CD14-positive monocyte (primary cell): ENCODE results near the gene SH2B3. TPM values are rescaled to one million over a fixed set of nuclear protein-coding genes. Genes with fewer than 3 reads are reported as not detected.

Source experiments
- DNase-seq, 3 donors: peaks; one replicate each; pipeline ENCODE4 v3.0.0-alpha.2; 2011 to 2022
- H2AFZ ChIP-seq: 2 replicates; pipeline ENCODE4 v1.6.0; 2012; ENCODE audit warnings: mild to moderate bottlenecking, low read depth, low read length, inconsistent platforms; ENCODE audit not compliant: insufficient read depth, poor library complexity, severe bottlenecking
- H3K27ac ChIP-seq, 2 donors: 1 replicate in 1 of 2; 2 replicates in 1 of 2; pipeline ENCODE4 v1.5.1; 2012 to 2013; ENCODE audit warnings: low read length in 2 of 2, control low read depth in 1 of 2, inconsistent platforms in 1 of 2, low read depth in 1 of 2, mild to moderate bottlenecking in 1 of 2
- H3K27me3 ChIP-seq, 2 donors: one replicate each; pipeline versions ENCODE4 v1.6.0 to v1.6.1; 2011 to 2013; ENCODE audit warnings: low read length in 2 of 2; ENCODE audit not compliant: control insufficient read depth in 2 of 2, insufficient read depth in 2 of 2
- H3K36me3 ChIP-seq, 2 donors: replicated peaks in 1 of 2; 1 replicate in 1 of 2; 2 replicates in 1 of 2; pipeline versions ENCODE4 v1.5.1 to v1.6.1; 2012 to 2013; ENCODE audit warnings: low read length in 2 of 2, control low read depth in 1 of 2, inconsistent platforms in 1 of 2, mild to moderate bottlenecking in 1 of 2; ENCODE audit not compliant: insufficient read depth in 2 of 2, control insufficient read depth in 1 of 2
- H3K4me1 ChIP-seq, 2 donors: 1 replicate in 1 of 2; 2 replicates in 1 of 2; pipeline versions ENCODE4 v1.5.1 to v1.6.1; 2012 to 2013; ENCODE audit warnings: low read length in 2 of 2, control low read depth in 1 of 2, inconsistent platforms in 1 of 2, mild to moderate bottlenecking in 1 of 2, moderate library complexity in 1 of 2; ENCODE audit not compliant: insufficient read depth in 2 of 2, control insufficient read depth in 1 of 2
- H3K4me2 ChIP-seq: replicated peaks from 2 replicates; pipeline ENCODE3; 2012; ENCODE audit warnings: low read length, moderate library complexity, mild to moderate bottlenecking; ENCODE audit not compliant: poor library complexity, severe bottlenecking; ENCODE audit errors: extremely low read depth
- H3K4me3 ChIP-seq, 3 experiments: fragments of 200-600 bp in 1 of 3; sonication (generic) in 1 of 3; replicated peaks in 1 of 3; 1 replicate in 2 of 3; 2 replicates in 1 of 3; pipeline ENCODE4 v1.5.1; 2011 to 2013; ENCODE audit warnings: low read length in 3 of 3, mild to moderate bottlenecking in 3 of 3, control low read depth in 2 of 3, low read depth in 2 of 3, inconsistent platforms in 1 of 3, moderate library complexity in 1 of 3
- H3K79me2 ChIP-seq: 2 replicates; pipeline ENCODE4 v1.6.0; 2012; ENCODE audit warnings: mild to moderate bottlenecking, control low read depth, inconsistent platforms, low read length, moderate library complexity; ENCODE audit not compliant: insufficient read depth
- H3K9ac ChIP-seq: 2 replicates; pipeline ENCODE4 v1.6.0; 2017; ENCODE audit warnings: low read length, mild to moderate bottlenecking; ENCODE audit not compliant: insufficient read depth, poor library complexity, severe bottlenecking
- H3K9me3 ChIP-seq, 2 donors: replicated peaks in 1 of 2; 1 replicate in 1 of 2; 2 replicates in 1 of 2; pipeline versions ENCODE4 v1.5.1 to v1.6.1; 2012 to 2013; ENCODE audit warnings: low read length in 2 of 2, control low read depth in 1 of 2; ENCODE audit not compliant: control insufficient read depth in 1 of 2, insufficient read depth in 1 of 2
- H4K20me1 ChIP-seq: 2 replicates; pipeline ENCODE4 v1.6.0; 2012; ENCODE audit warnings: mild to moderate bottlenecking, low read length, control low read depth, moderate library complexity; ENCODE audit not compliant: insufficient read depth
- H3K27ac Mint-ChIP-seq, 7 donors: one replicate each; pipeline ENCODE4 v1.8.0; 2020; ENCODE audit warnings: mild to moderate bottlenecking in 7 of 7, mixed read lengths in 7 of 7, moderate library complexity in 6 of 7, inconsistent platforms in 2 of 7
- H3K27me3 Mint-ChIP-seq, 3 donors: one replicate each; pipeline ENCODE4 v1.8.0; 2021 to 2022; ENCODE audit warnings: low read depth in 3 of 3, mild to moderate bottlenecking in 3 of 3, mixed read lengths in 3 of 3, moderate library complexity in 3 of 3, inconsistent platforms in 1 of 3
- H3K36me3 Mint-ChIP-seq, 2 donors: one replicate each; pipeline ENCODE4 v1.8.0; 2020; ENCODE audit warnings: mixed read lengths in 2 of 2, inconsistent platforms in 1 of 2, mild to moderate bottlenecking in 1 of 2
- H3K4me1 Mint-ChIP-seq: one replicate; pipeline ENCODE4 v1.8.0; 2020; ENCODE audit warnings: mild to moderate bottlenecking, mixed read lengths
- H3K4me3 Mint-ChIP-seq, 2 donors: one replicate each; pipeline ENCODE4 v1.8.0; 2020; ENCODE audit warnings: mild to moderate bottlenecking in 2 of 2, mixed read lengths in 2 of 2, moderate library complexity in 1 of 2
- H3K9me3 Mint-ChIP-seq, 7 donors: one replicate each; pipeline ENCODE4 v1.8.0; 2020 to 2022; ENCODE audit warnings: mixed read lengths in 7 of 7, mild to moderate bottlenecking in 6 of 7, moderate library complexity in 6 of 7, inconsistent platforms in 2 of 7
- WGBS: methylation state at CpG from one replicate; pipeline ENCODE4 v1.1.5; 2013; ENCODE audit warnings: missing lambda C conversion rate; ENCODE audit not compliant: insufficient coverage; 5-methylcytosine and 5-hydroxymethylcytosine counted together
- intact Hi-C, 2 donors: fragments of 100-400 bp; cut with micrococcal nuclease; formaldehyde crosslinking; loops; one replicate each; pipeline versions ENCODE4 v1.15.0 to v1.15.1; 2023
- polyA plus RNA-seq, 3 donors: library from polyadenylated mRNA; depleted of rRNA in 1 of 3; unstranded in 2 of 3; stranded (reverse) in 1 of 3; fragments of 300-500 nt in 2 of 3; fragments of >200 nt in 1 of 3; fragmentation: Illumina TruSeq in 2 of 3; gene quantifications; 1 replicate in 2 of 3; 2 replicates in 1 of 3; pipeline ENCODE4 v1.2.3, GENCODE V29; 2012 to 2021
- TF ChIP-seq, protein P1 (sequence below): fragments of 200-600 bp; IDR thresholded peaks from one replicate; pipeline ENCODE4 v1.8.0; 2022; ENCODE audit warnings: antibody characterized with exemption, mild to moderate bottlenecking

Gene SH2B3
- polyA plus RNA-seq, 3 donors = 15.2 to 136 (median 33.5) TPM

DNA sequence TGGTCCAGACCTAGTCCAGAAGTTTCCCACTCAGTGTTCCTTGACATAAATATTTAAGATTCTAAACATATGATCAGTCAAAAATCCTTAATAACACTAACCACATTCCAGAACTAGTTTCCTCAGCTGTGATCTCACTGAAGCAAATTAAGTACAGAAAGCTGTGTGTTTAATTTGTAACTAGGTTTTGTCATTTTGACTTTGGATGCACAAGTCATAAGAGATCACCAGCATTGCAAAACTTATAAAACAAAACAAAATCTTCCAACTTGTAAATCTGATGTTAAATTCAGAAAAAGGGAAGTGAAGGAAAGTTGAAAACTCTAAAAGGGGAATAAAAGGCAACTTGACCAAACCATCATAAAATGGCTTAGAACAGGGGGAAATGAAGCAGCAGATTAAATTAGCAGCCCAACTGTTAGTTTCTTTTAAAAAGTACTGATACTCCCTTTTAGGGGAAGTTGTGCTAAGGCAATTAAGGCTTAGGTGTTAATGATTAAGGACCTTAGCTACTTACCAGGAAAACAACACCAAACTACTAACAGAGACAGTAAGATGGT is 56.6 kb downstream of the SH2B3 start:
- Histone ChIP-seq H4K20me1 (no peaks in the 10 kb centered on the region), H3K79me2 (no peaks in the 10 kb centered on the region), H3K4me3 (peak overlapping the region in 1 of 3 experiments; percentile 40), H3K4me2 (peak overlapping the region; percentile 41), H3K36me3 (peaks cover 5 to 43% of the 10 kb centered on the region in 2 donors), H3K27ac (peak overlapping the region in 1 of 2 donors; percentile 72), H2AFZ (no peak overlapping the region), H3K9ac (no peak overlapping the region), H3K4me1 (peaks cover 16 to 26% of the 10 kb centered on the region in 2 donors), H3K27me3 (no peaks in the 10 kb centered on the region), H3K9me3 (no peaks in the 10 kb centered on the region)
- H3K4me1 Mint-ChIP-seq = peaks cover 24% of the 10 kb centered on the region
- no peaks in the 10 kb centered on the region for H3K27me3 Mint-ChIP-seq
- DNase-seq = peak; percentile 34 to 59 (median 39)
- no peaks in the 10 kb centered on the region for H3K9me3 Mint-ChIP-seq
- intact Hi-C loops = no loop called here
- TF ChIP-seq, protein P1, sequence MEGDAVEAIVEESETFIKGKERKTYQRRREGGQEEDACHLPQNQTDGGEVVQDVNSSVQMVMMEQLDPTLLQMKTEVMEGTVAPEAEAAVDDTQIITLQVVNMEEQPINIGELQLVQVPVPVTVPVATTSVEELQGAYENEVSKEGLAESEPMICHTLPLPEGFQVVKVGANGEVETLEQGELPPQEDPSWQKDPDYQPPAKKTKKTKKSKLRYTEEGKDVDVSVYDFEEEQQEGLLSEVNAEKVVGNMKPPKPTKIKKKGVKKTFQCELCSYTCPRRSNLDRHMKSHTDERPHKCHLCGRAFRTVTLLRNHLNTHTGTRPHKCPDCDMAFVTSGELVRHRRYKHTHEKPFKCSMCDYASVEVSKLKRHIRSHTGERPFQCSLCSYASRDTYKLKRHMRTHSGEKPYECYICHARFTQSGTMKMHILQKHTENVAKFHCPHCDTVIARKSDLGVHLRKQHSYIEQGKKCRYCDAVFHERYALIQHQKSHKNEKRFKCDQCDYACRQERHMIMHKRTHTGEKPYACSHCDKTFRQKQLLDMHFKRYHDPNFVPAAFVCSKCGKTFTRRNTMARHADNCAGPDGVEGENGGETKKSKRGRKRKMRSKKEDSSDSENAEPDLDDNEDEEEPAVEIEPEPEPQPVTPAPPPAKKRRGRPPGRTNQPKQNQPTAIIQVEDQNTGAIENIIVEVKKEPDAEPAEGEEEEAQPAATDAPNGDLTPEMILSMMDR = no peak
- peak overlapping the region; percentile 1 to 86 (median 73) for H3K27ac Mint-ChIP-seq
- H3K4me3 Mint-ChIP-seq = no peak overlapping the region
- peaks cover 17 to 24% of the 10 kb centered on the region in 2 donors for H3K36me3 Mint-ChIP-seq

DNA sequence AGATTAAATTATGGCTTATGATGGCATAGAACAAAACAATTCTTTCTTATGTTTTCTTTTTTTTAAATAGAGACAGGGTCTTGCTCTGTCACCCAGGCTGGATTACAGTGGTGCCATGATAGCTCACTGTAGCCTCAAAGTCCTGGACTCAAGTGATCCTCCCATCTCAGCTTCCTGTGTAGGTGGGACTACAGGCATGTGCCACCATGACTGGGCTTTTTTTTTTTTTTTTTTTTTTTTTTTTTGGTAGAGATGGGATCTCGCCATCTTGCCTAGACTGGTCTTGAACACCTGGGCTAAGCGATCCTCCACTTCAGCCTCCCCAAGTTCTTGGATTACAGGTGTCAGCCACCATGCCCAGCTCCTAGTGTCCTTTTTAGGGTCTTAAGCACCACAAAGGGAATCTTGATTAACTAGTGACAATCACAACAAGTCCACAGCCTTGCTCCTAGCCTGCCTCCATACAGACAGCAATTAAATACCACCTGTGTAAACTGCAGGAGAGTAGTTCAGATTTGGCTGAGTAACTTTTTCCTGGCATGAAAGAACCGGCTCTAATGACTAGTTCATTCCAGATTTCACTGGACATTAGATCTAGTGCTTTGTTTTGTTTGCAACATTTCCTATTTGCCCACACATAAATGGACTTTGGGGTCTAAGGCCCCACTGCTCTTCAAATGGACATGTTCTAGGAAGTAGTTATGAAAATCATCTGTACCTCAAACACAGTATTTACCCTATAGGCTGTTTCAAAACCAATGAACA is 61.6 kb downstream of the SH2B3 start:
- Histone ChIP-seq H3K27me3 (no peaks in the 10 kb centered on the region), H3K79me2 (no peaks in the 10 kb centered on the region), H3K4me2 (no peak overlapping the region), H2AFZ (no peak overlapping the region), H4K20me1 (no peaks in the 10 kb centered on the region), H3K9ac (no peak overlapping the region), H3K4me1 (peaks cover 7 to 16% of the 10 kb centered on the region in 2 donors), H3K9me3 (no peaks in the 10 kb centered on the region), H3K36me3 (peaks cover 30 to 58% of the 10 kb centered on the region in 2 donors), H3K4me3 (no peak overlapping the region), H3K27ac (no peak overlapping the region)
- peaks cover 0 to 1% (median 0%) of the 10 kb centered on the region in 7 donors for H3K9me3 Mint-ChIP-seq
- no peak overlapping the region for H3K4me3 Mint-ChIP-seq
- no peak overlapping the region for H3K27ac Mint-ChIP-seq
- H3K4me1 Mint-ChIP-seq = peaks cover 14% of the 10 kb centered on the region
- H3K27me3 Mint-ChIP-seq = no peaks in the 10 kb centered on the region
- TF ChIP-seq, protein P1 = no peak
- no CpG with 5 or more reads among the region's 3 CpGs for WGBS
- intact Hi-C loops = no loop called here
- peaks cover 44 to 62% of the 10 kb centered on the region in 2 donors for H3K36me3 Mint-ChIP-seq
- DNase-seq = no peak
